ENCODE measurements around the gene SNAPC2. TPM values are rescaled to one million over a fixed set of nuclear protein-coding genes. Genes with fewer than 3 reads are reported as not detected.
"Not testable (repeated sequence)": the region's sequence is repeated elsewhere in the genome, so short reads cannot be mapped to it uniquely, and the experiment has no call there.

SNAPC2 gene
- total and polyA plus RNA-seq, 4 donors = 5.7 to 27.1 (median 16.1) TPM

DNA sequence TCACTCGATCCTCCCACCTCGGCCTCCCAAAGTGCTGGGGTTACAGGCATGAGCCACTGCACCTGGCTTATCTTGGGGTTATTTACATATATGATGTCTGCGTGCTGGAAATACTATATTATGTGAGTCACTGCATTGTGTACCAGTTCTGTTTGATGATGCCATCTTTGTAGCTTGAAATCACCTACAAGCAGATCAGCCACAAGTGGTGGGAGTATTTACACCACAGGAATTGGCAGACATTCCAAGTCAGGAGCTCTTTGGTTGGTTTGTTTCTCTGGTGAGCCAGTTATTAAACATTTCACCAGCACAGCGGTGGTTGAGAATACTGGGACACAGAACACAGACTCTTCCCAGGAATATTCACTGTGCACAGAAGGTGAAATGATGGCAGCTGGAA, 27.8 kb downstream of the SNAPC2 start:
- no peak for DNase-seq (ENCODE audit: low read depth in 4 of 6, low spot score in 6 of 6)
- Histone ChIP-seq H3K36me3 (ENCODE audit: control insufficient read depth, insufficient read depth, low read length) (peaks cover 3% of the 10 kb centered on the region), H3K9me3 (ENCODE audit: control insufficient read depth, insufficient read depth, low read length) (peaks cover 3% of the 10 kb centered on the region), H3K27ac (ENCODE audit: low read depth, low read length) (no peak overlapping the region), H3K4me3 (ENCODE audit: low read depth, low read length) (no peak overlapping the region), H3K27me3 (ENCODE audit: control insufficient read depth, insufficient read depth, low read length) (no peaks in the 10 kb centered on the region), H3K4me1 (ENCODE audit: control insufficient read depth, insufficient read depth, low read length) (peaks cover 17% of the 10 kb centered on the region)
- no CpG with 5 or more reads among the region's 4 CpGs for WGBS (ENCODE audit: insufficient coverage)

GRCh38 chr19:7953060-7953459, 32.9 kb downstream of the SNAPC2 start:
- no peak for DNase-seq (ENCODE audit: low read depth in 4 of 6, low spot score in 6 of 6)
- H3K9me3 ChIP-seq (ENCODE audit: control insufficient read depth, insufficient read depth, low read length) = peaks cover 1% of the 10 kb centered on the region
- H3K36me3 ChIP-seq (ENCODE audit: control insufficient read depth, insufficient read depth, low read length) = peaks cover 25% of the 10 kb centered on the region
- H3K27ac ChIP-seq (ENCODE audit: low read depth, low read length) = no peak overlapping the region
- H3K27me3 ChIP-seq (ENCODE audit: control insufficient read depth, insufficient read depth, low read length) = no peaks in the 10 kb centered on the region
- peaks cover 4% of the 10 kb centered on the region for H3K4me1 ChIP-seq (ENCODE audit: control insufficient read depth, insufficient read depth, low read length)
- 48% methylated on average over 3 of the region's 3 CpGs for WGBS (ENCODE audit: insufficient coverage)
- no peak overlapping the region for H3K4me3 ChIP-seq (ENCODE audit: low read depth, low read length)

GRCh38 chr19:7953576-7953975, 33.4 kb downstream of the SNAPC2 start:
- Histone ChIP-seq H3K27ac (ENCODE audit: low read depth, low read length) (no peak overlapping the region), H3K9me3 (ENCODE audit: control insufficient read depth, insufficient read depth, low read length) (no peaks in the 10 kb centered on the region), H3K27me3 (ENCODE audit: control insufficient read depth, insufficient read depth, low read length) (no peaks in the 10 kb centered on the region), H3K4me1 (ENCODE audit: control insufficient read depth, insufficient read depth, low read length) (peaks cover 4% of the 10 kb centered on the region), H3K36me3 (ENCODE audit: control insufficient read depth, insufficient read depth, low read length) (peaks cover 29% of the 10 kb centered on the region), H3K4me3 (ENCODE audit: low read depth, low read length) (no peak overlapping the region)
- no peak for DNase-seq (ENCODE audit: low read depth in 4 of 6, low spot score in 6 of 6)
- 80% methylated on average over 7 of the region's 7 CpGs for WGBS (ENCODE audit: insufficient coverage)

DNA sequence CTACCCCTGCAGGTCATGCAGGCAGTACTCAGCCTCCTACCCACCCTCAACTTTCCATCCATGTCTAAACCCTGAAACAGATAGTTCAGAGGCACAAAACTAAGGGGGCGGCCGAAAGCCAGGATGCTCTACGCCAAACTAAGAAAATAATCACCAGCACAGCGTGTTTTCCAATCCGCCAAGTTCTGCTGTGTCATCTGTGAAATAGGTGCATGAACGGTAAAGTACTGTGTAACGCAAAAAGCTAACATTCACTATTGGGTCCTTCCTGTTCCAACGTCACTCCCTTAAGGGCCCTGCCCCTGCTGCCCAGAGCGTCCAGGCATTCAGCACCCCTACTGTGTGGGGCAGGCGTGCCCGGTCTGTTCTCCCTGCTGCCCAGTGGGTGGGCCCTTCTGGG, 35.6 kb downstream of the SNAPC2 start:
- H3K9me3 ChIP-seq (ENCODE audit: control insufficient read depth, insufficient read depth, low read length) = no peaks in the 10 kb centered on the region
- peaks cover 36% of the 10 kb centered on the region for H3K36me3 ChIP-seq (ENCODE audit: control insufficient read depth, insufficient read depth, low read length)
- WGBS (ENCODE audit: insufficient coverage) = 78% methylated on average over 10 of the region's 11 CpGs
- H3K4me3 ChIP-seq (ENCODE audit: low read depth, low read length) = no peak overlapping the region
- DNase-seq (ENCODE audit: low read depth in 4 of 6, low spot score in 6 of 6) = no peak
- no peak overlapping the region for H3K27ac ChIP-seq (ENCODE audit: low read depth, low read length)
- peaks cover 10% of the 10 kb centered on the region for H3K4me1 ChIP-seq (ENCODE audit: control insufficient read depth, insufficient read depth, low read length)
- no peaks in the 10 kb centered on the region for H3K27me3 ChIP-seq (ENCODE audit: control insufficient read depth, insufficient read depth, low read length)

- DNase-seq (ENCODE audit: low read depth in 4 of 6, low spot score in 6 of 6) = no peak
- peaks cover 6% of the 10 kb centered on the region for H3K4me1 ChIP-seq (ENCODE audit: control insufficient read depth, insufficient read depth, low read length)
- H3K36me3 ChIP-seq (ENCODE audit: control insufficient read depth, insufficient read depth, low read length) = peaks cover 59% of the 10 kb centered on the region
- WGBS (ENCODE audit: insufficient coverage) = 85% methylated on average over 5 of the region's 6 CpGs
- no peak overlapping the region for H3K27ac ChIP-seq (ENCODE audit: low read depth, low read length)
- H3K9me3 ChIP-seq (ENCODE audit: control insufficient read depth, insufficient read depth, low read length) = no peaks in the 10 kb centered on the region
- H3K4me3 ChIP-seq (ENCODE audit: low read depth, low read length) = no peak overlapping the region
- H3K27me3 ChIP-seq (ENCODE audit: control insufficient read depth, insufficient read depth, low read length) = no peaks in the 10 kb centered on the region
Observed at GRCh38 chr19:7959211-7959610, 39.1 kb downstream of the SNAPC2 start.

- DNase-seq (ENCODE audit: low read depth in 4 of 6, low spot score in 6 of 6); H3K4me1 ChIP-seq (ENCODE audit: control insufficient read depth, insufficient read depth, low read length); H3K27me3 ChIP-seq (ENCODE audit: control insufficient read depth, insufficient read depth, low read length); H3K9me3 ChIP-seq (ENCODE audit: control insufficient read depth, insufficient read depth, low read length); H3K27ac ChIP-seq (ENCODE audit: low read depth, low read length); H3K4me3 ChIP-seq (ENCODE audit: low read depth, low read length): not testable (repeated sequence)
- H3K36me3 ChIP-seq (ENCODE audit: control insufficient read depth, insufficient read depth, low read length) = peaks cover 70% of the 10 kb centered on the region
- WGBS (ENCODE audit: insufficient coverage) = 100% methylated on average over 1 of the region's 4 CpGs
Observed at GRCh38 chr19:7961082-7961481, 40.9 kb downstream of the SNAPC2 start.

- H3K27ac ChIP-seq (ENCODE audit: low read depth, low read length) = no peak overlapping the region
- peaks cover 75% of the 10 kb centered on the region for H3K36me3 ChIP-seq (ENCODE audit: control insufficient read depth, insufficient read depth, low read length)
- 86% methylated on average over 6 of the region's 13 CpGs for WGBS (ENCODE audit: insufficient coverage)
- H3K4me3 ChIP-seq (ENCODE audit: low read depth, low read length) = no peak overlapping the region
- no peak for DNase-seq (ENCODE audit: low read depth in 4 of 6, low spot score in 6 of 6)
- H3K4me1 ChIP-seq (ENCODE audit: control insufficient read depth, insufficient read depth, low read length) = peaks cover 6% of the 10 kb centered on the region
- H3K9me3 ChIP-seq (ENCODE audit: control insufficient read depth, insufficient read depth, low read length) = no peaks in the 10 kb centered on the region
- no peaks in the 10 kb centered on the region for H3K27me3 ChIP-seq (ENCODE audit: control insufficient read depth, insufficient read depth, low read length)
Observed at GRCh38 chr19:7961920-7962626, 41.9 kb downstream of the SNAPC2 start.

GRCh38 chr19:7962644-7963268, 42.6 kb downstream of the SNAPC2 start:
- no peak for DNase-seq (ENCODE audit: low read depth in 4 of 6, low spot score in 6 of 6)
- no peaks in the 10 kb centered on the region for H3K9me3 ChIP-seq (ENCODE audit: control insufficient read depth, insufficient read depth, low read length)
- H3K36me3 ChIP-seq (ENCODE audit: control insufficient read depth, insufficient read depth, low read length) = peaks cover 74% of the 10 kb centered on the region
- no peak overlapping the region for H3K27ac ChIP-seq (ENCODE audit: low read depth, low read length)
- no peak overlapping the region for H3K4me3 ChIP-seq (ENCODE audit: low read depth, low read length)
- WGBS (ENCODE audit: insufficient coverage) = 87% methylated on average over 17 of the region's 22 CpGs
- H3K4me1 ChIP-seq (ENCODE audit: control insufficient read depth, insufficient read depth, low read length) = peaks cover 6% of the 10 kb centered on the region
- no peaks in the 10 kb centered on the region for H3K27me3 ChIP-seq (ENCODE audit: control insufficient read depth, insufficient read depth, low read length)

- no peak overlapping the region for H3K27ac ChIP-seq (ENCODE audit: low read depth, low read length)
- peaks cover 6% of the 10 kb centered on the region for H3K4me1 ChIP-seq (ENCODE audit: control insufficient read depth, insufficient read depth, low read length)
- DNase-seq (ENCODE audit: low read depth in 4 of 6, low spot score in 6 of 6) = no peak
- no peaks in the 10 kb centered on the region for H3K9me3 ChIP-seq (ENCODE audit: control insufficient read depth, insufficient read depth, low read length)
- peaks cover 74% of the 10 kb centered on the region for H3K36me3 ChIP-seq (ENCODE audit: control insufficient read depth, insufficient read depth, low read length)
- no peak overlapping the region for H3K4me3 ChIP-seq (ENCODE audit: low read depth, low read length)
- WGBS (ENCODE audit: insufficient coverage) = 92% methylated on average over 25 of the region's 25 CpGs
- no peaks in the 10 kb centered on the region for H3K27me3 ChIP-seq (ENCODE audit: control insufficient read depth, insufficient read depth, low read length)
Observed at GRCh38 chr19:7963566-7963965, 43.4 kb downstream of the SNAPC2 start.

GRCh38 chr19:7965259-7965841, 45.2 kb downstream of the SNAPC2 start:
- H3K36me3 ChIP-seq (ENCODE audit: control insufficient read depth, insufficient read depth, low read length) = peaks cover 84% of the 10 kb centered on the region
- no peaks in the 10 kb centered on the region for H3K27me3 ChIP-seq (ENCODE audit: control insufficient read depth, insufficient read depth, low read length)
- peaks cover under 1% of the 10 kb centered on the region for H3K4me1 ChIP-seq (ENCODE audit: control insufficient read depth, insufficient read depth, low read length)
- DNase-seq (ENCODE audit: low read depth in 4 of 6, low spot score in 6 of 6) = no peak
- H3K27ac ChIP-seq (ENCODE audit: low read depth, low read length) = no peak overlapping the region
- H3K9me3 ChIP-seq (ENCODE audit: control insufficient read depth, insufficient read depth, low read length) = no peaks in the 10 kb centered on the region
- 90% methylated on average over 6 of the region's 12 CpGs for WGBS (ENCODE audit: insufficient coverage)
- H3K4me3 ChIP-seq (ENCODE audit: low read depth, low read length) = no peak overlapping the region
